Memory B cell (primary cell): ENCODE measurements around the gene PLAA.
A peak's percentile ranks its signal among the peaks of the same experiment; 100 is the strongest.
"Not testable (repeated sequence)": the region's sequence is repeated elsewhere in the genome, so short reads cannot be mapped to it uniquely, and the experiment has no call there.

Experiments used
- ATAC-seq: fragments of 150-1000 bp; cut with Tn5 transposase; 2 replicates; pipeline ENCODE4 v1.10.0; 2021; ENCODE audit warnings: low read depth, mild to moderate bottlenecking, moderate library complexity
- DNase-seq, 2 donors: peaks; one replicate each; pipeline ENCODE4 v3.0.0; 2022; ENCODE audit warnings: low spot score in 2 of 2
- H3K27ac Mint-ChIP-seq: one replicate; pipeline ENCODE4 v1.8.0; 2022; ENCODE audit warnings: mild to moderate bottlenecking, moderate library complexity, mixed read lengths
- H3K27me3 Mint-ChIP-seq: one replicate; pipeline ENCODE4 v1.8.0; 2022; ENCODE audit warnings: mixed read lengths
- H3K36me3 Mint-ChIP-seq: one replicate; pipeline ENCODE4 v1.8.0; 2022; ENCODE audit warnings: mild to moderate bottlenecking, mixed read lengths
- H3K4me1 Mint-ChIP-seq: one replicate; pipeline ENCODE4 v1.8.0; 2022; ENCODE audit warnings: mixed read lengths
- H3K4me3 Mint-ChIP-seq: one replicate; pipeline ENCODE4 v1.8.0; 2022; ENCODE audit warnings: mild to moderate bottlenecking, moderate library complexity, mixed read lengths
- H3K9me3 Mint-ChIP-seq: one replicate; pipeline ENCODE4 v1.8.0; 2022; ENCODE audit warnings: mixed read lengths

Gene PLAA

DNA sequence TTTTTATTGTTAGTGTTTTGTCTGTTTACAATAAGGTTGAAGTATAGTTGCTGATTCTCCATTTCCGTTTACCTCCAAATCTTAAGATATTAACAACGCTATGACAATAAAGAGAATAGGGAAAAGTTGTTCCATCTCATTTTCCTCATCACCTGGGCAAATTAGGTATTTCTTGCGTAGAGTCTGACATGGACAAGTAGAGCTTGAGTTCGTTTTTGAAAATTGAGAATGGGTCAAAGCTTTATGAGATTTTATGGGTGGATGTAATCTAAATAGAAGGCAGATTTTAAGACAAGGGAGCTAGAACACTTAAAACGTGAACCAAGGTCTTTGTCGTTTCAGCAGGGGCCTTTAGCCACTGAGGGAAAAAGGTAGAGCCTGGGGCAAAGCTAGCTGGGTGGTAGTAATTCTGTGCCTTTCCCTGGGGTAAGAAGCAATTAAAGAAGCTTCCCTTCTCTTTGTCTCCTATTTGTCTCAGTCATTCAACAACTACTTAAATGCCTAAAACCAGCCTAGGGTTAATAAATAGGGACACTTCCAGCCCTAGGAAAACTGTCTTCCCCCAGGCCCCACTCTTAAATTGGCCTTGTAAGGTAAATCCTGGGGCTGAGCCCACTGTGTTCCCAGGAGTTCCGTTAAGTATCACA, 53.9 kb downstream of the PLAA start:
- peaks cover 4% of the 10 kb centered on the region for H3K9me3 Mint-ChIP-seq
- DNase-seq, result no peak
- no peaks in the 10 kb centered on the region for H3K27me3 Mint-ChIP-seq
- peak overlapping the region; percentile 97 for H3K27ac Mint-ChIP-seq
- peaks cover 18% of the 10 kb centered on the region for H3K4me1 Mint-ChIP-seq
- H3K36me3 Mint-ChIP-seq, result peaks cover 8% of the 10 kb centered on the region
- no peak for ATAC-seq
- H3K4me3 Mint-ChIP-seq, result peak overlapping the region; percentile 99

DNA sequence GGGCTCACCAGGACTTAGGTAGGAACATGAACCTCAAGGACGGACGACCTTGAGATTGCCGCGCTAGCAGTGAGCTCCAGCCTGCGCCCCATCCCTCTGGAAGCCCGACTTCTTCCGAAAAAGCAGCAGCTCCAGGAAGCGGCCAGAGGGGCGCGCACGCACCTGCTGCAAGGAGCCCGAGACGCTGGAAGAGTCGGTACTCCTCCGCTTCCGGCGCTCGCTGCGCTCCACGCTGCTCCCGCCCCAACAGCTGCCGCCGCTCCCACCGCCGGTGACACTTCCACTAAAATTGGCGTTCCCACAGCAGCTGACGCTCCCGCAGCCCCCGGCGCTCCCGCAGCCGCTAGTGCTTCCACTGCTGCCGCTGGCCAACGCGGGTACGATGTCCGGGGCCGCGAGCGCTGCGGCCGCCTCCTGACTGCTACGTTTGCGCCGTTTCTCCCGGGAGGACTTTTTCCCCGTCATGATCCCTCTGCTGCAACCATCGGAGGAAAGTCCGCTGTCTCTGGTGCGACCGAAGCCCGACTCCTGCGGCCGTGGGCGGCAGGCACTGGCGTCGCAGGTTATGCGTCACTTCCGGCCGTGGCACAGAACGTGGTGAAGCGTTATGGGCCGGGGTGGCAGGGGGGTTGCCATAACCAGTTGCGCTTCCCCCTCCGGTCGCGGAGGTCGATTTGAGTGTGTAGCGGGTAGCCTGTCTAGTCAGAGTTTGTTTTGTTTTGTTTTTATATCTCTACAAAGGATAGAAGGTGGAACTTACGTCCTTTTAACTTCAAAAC, 54.6 kb downstream of the PLAA start, which contains the start of gene CAAP1:
Gene CAAP1, minus strand, starts transcription at position 552 of the 779 bp plus-strand sequence. Its CDS starts 87 bp downstream, at position 465.
- Mint-ChIP-seq H3K27ac (peak within 1 kb of the TSS; percentile 97), H3K4me1 (peaks cover 21% of the 10 kb centered on the region), H3K9me3 (peaks cover 4% of the 10 kb centered on the region), H3K36me3 (peaks cover 8% of the 10 kb centered on the region), H3K4me3 (peak within 1 kb of the TSS; percentile 99), H3K27me3 (no peaks in the 10 kb centered on the region)
- ATAC-seq (peak; percentile 96), DNase-seq (peak; percentile 87 to 88)

DNA sequence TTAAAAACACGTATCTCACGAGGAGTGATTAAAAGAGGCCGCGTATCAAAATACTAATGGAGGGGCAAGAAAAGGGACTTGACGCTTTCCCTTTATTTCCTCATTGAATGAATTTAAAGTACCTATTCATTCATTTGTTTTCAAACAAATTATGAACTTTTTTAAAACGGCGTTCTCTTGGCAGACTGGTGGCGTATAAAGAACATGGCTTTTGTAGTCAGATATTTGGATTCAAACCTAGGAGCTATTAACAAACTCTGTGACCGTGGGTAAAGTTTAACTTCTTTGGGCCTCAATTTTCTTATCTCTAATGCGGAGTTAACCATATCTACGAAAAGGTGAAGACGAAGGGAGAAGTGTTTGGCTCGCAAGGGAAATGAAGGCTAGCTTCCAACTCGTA, 55.3 kb downstream of the PLAA start:
- ATAC-seq, result no peak
- DNase-seq, result no peak
- H3K9me3 Mint-ChIP-seq, result peaks cover 4% of the 10 kb centered on the region
- no peaks in the 10 kb centered on the region for H3K27me3 Mint-ChIP-seq
- peaks cover 8% of the 10 kb centered on the region for H3K36me3 Mint-ChIP-seq
- H3K4me3 Mint-ChIP-seq, result peak overlapping the region; percentile 99
- H3K4me1 Mint-ChIP-seq, result peaks cover 21% of the 10 kb centered on the region
- peak overlapping the region; percentile 97 for H3K27ac Mint-ChIP-seq

DNA sequence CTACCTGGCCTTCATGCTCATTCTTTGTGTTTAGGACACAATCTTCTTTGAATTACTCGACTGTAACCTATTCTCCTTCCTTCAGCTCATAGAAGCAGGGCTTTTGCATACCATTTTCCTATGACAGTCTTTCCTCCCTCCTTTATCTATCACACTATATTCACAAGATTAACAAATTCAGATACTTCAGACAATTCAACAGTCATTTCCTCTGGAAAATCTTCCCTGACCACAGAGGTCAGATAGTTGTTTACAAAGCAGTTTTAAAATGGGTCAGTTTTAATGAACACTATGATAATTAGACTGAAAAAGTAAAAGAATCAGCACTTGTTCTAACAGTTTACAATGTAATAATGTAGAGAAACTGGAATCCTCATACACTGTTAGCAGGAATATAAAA, 58.8 kb downstream of the PLAA start:
- peaks cover 21% of the 10 kb centered on the region for H3K4me1 Mint-ChIP-seq
- DNase-seq (no peak), ATAC-seq (no peak)
- H3K4me3 Mint-ChIP-seq, result no peak overlapping the region
- peaks cover 6% of the 10 kb centered on the region for H3K36me3 Mint-ChIP-seq
- H3K9me3 Mint-ChIP-seq, result no peaks in the 10 kb centered on the region
- no peak overlapping the region for H3K27ac Mint-ChIP-seq
- no peaks in the 10 kb centered on the region for H3K27me3 Mint-ChIP-seq

DNA sequence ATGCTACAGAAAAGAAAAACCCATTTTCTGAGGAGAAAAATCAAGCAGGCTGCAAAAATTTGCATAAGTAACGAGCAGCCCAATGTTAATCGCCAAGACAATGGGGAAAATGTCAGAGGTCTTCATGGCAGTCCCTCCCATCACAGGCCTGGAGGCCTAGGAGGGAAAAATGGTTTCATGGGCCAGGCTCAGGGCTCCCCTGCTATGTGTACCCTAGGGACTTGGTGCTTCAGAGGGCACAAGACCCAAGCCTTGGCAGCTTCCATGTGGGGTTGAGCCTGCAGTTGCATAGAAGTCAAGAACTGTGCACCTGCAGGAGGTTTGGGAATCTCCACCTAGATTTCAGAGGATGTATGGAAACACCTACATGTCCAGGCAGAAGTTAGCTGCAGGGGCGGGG, 64.9 kb downstream of the PLAA start:
- Mint-ChIP-seq H3K36me3 (peaks cover 40% of the 10 kb centered on the region), H3K27ac (no peak overlapping the region), H3K27me3 (no peaks in the 10 kb centered on the region), H3K4me3 (no peak overlapping the region), H3K9me3 (peaks cover 10% of the 10 kb centered on the region), H3K4me1 (no peaks in the 10 kb centered on the region)
- ATAC-seq, result no peak
- no peak for DNase-seq

DNA sequence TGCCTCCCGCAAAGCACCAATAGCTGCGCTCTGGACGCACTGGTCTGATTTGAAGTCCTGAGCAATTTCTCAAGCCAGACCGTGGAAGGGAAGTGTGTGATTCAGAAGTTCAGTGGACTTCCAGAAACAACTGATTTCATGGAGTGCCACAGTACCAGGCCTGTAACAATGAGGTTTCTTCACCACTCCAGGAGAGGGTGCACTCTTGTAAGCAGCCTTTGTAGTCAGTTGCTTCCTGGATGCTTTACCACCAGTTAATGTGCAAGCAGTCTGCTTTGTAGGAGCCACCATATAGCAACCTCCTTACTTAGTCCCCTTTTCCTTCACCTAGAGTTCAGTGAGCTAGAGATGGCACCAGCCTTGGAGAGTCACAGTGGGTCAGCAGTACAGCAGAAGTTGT, 66.8 kb downstream of the PLAA start:
- H3K4me1 Mint-ChIP-seq, result no peaks in the 10 kb centered on the region
- ATAC-seq (no peak), DNase-seq (no peak)
- H3K36me3 Mint-ChIP-seq, result peaks cover 43% of the 10 kb centered on the region
- H3K4me3 Mint-ChIP-seq, result no peak overlapping the region
- H3K9me3 Mint-ChIP-seq, result peaks cover 10% of the 10 kb centered on the region
- H3K27me3 Mint-ChIP-seq, result no peaks in the 10 kb centered on the region
- H3K27ac Mint-ChIP-seq, result no peak overlapping the region

DNA sequence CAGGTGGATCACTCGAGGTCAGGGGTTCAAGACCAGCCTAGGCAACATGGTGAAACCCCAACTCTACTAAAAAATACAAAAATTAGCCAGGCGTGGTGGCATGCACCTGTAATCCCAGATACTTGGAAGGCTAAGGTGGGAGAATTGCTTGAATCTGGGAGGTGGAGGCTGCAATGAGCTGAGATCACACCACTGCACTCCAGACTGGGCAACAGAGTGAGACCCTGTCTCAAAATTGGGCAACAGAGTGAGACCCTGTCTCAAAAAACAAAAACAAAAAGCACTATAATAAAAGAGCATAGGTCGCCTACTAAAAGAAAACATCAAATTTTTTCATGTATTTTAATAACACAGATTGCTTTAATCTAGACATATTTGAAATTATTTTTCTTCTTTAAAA, 71.9 kb downstream of the PLAA start:
- not testable (repeated sequence) for H3K9me3 Mint-ChIP-seq, DNase-seq, H3K4me1 Mint-ChIP-seq, H3K27ac Mint-ChIP-seq, H3K4me3 Mint-ChIP-seq, ATAC-seq, H3K27me3 Mint-ChIP-seq
- H3K36me3 Mint-ChIP-seq, result peaks cover 21% of the 10 kb centered on the region

DNA sequence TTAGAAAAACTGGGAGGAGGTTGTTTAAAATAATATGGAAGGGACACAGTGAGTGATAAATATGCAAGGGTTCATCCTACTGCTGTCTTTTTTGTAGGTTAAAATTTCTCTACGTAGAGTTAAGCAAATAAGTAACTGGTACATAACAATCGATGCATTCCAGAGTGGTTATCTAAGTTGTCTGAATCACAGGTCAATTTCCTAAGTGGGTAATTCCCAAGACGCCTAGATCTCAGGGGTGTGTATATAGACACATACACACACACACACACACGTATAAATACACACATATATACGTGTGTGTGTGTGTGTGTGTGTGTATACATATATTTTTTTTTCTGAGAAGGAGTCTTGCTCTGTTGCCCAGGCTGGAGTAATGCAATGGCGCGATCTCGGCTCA, 76.8 kb downstream of the PLAA start:
- Mint-ChIP-seq H3K27me3 (no peaks in the 10 kb centered on the region), H3K4me3 (no peak overlapping the region), H3K9me3 (no peaks in the 10 kb centered on the region), H3K36me3 (peaks cover 9% of the 10 kb centered on the region), H3K4me1 (no peaks in the 10 kb centered on the region), H3K27ac (no peak overlapping the region)
- DNase-seq (no peak), ATAC-seq (no peak)

DNA sequence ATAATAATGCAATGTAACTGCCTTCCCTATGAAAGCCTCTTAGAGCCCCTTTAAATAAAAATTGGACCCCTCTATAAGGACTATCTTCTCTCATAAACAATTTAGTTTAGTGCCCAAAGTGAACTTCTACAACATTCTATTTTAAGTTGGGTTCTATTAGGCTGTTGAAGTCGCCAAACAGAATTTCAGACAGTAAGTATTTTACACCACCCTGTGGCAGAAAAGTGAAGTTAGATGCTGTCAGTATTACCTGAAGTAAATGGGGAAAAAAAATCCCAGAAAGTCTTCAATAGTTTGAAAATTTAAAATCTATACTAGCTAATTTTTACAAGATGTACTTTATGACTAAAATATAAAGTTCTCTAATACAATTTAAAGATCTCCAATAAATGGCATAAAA, 84.0 kb downstream of the PLAA start:
- Mint-ChIP-seq H3K36me3 (peaks cover 10% of the 10 kb centered on the region), H3K27ac (no peak overlapping the region), H3K9me3 (no peaks in the 10 kb centered on the region), H3K27me3 (no peaks in the 10 kb centered on the region), H3K4me1 (no peaks in the 10 kb centered on the region), H3K4me3 (no peak overlapping the region)
- DNase-seq (no peak), ATAC-seq (no peak)

DNA sequence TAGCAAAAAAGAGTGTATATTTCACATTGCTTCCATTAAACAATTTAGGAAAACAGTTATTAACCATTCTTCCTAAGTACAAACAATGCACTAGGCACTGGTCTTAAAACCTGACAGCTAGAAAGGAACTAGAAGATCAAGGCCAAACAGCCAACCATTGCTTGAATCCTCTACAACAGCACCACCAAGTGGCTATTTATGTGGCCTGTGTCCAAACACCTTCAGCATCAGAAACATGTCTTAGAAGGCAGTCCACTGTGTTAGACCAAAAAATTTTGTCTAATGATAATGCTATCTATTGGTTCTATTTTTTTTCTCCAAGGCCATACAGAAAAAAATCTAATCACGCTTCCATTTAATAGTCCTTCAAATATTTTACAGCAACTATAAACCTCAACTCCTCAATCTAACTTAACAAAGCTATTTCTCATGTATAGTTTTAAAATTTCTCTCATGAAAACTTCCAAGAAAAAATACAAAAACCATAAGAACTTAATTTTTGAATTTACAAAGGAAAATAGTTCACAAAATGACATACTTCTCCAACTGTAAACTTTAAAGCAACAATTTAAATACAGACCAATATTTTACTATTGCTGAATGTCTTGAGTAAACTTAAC, 90.5 kb downstream of the PLAA start:
- Mint-ChIP-seq H3K27me3 (no peaks in the 10 kb centered on the region), H3K9me3 (no peaks in the 10 kb centered on the region), H3K36me3 (peaks cover 28% of the 10 kb centered on the region), H3K4me3 (no peak overlapping the region), H3K4me1 (no peaks in the 10 kb centered on the region), H3K27ac (no peak overlapping the region)
- ATAC-seq (no peak), DNase-seq (no peak)
